Lower leg skin (tissue), 3 donors: ENCODE measurements around the gene GALE.

Experiments used
- POLR2A ChIP-seq, 2 donors: fragments of 450-650 bp; IDR thresholded peaks; one replicate each; pipeline ENCODE4 v1.6.1; 2016 to 2017; ENCODE audit warnings: antibody characterized with exemption in 2 of 2, mild to moderate bottlenecking in 1 of 2, moderate library complexity in 1 of 2
- TF ChIP-seq, protein P1 (sequence below), 3 donors: fragments of 450-650 bp; IDR thresholded peaks; one replicate each; pipeline ENCODE4 v1.5.1; 2016; ENCODE audit warnings: antibody characterized with exemption in 3 of 3, mild to moderate bottlenecking in 3 of 3, moderate library complexity in 2 of 3

DNA sequence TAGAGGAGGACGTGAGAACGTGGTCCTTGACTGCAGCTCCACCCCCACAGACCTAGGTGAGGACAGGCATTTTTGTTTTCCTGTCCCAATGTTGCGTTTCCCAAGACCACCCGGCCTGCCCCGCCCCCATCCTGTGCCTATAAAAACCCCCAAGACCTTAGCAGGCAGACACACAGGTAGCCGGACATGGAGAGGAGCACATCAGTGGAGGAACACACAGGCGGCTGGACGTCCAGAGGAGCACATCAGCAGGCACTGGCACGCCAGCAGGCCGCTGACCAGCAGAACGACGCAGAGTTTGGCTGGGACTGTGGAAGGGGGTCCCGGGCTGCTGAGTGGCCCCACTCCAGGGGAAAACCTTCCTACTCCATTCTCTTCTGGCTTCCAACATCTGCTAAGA lies 37.4 kb upstream of the GALE start:
- TF ChIP-seq POLR2A (IDR thresholded peaks at IDR 0.05), result no peak
- TF ChIP-seq, protein P1, sequence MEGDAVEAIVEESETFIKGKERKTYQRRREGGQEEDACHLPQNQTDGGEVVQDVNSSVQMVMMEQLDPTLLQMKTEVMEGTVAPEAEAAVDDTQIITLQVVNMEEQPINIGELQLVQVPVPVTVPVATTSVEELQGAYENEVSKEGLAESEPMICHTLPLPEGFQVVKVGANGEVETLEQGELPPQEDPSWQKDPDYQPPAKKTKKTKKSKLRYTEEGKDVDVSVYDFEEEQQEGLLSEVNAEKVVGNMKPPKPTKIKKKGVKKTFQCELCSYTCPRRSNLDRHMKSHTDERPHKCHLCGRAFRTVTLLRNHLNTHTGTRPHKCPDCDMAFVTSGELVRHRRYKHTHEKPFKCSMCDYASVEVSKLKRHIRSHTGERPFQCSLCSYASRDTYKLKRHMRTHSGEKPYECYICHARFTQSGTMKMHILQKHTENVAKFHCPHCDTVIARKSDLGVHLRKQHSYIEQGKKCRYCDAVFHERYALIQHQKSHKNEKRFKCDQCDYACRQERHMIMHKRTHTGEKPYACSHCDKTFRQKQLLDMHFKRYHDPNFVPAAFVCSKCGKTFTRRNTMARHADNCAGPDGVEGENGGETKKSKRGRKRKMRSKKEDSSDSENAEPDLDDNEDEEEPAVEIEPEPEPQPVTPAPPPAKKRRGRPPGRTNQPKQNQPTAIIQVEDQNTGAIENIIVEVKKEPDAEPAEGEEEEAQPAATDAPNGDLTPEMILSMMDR (IDR thresholded peaks at IDR 0.05), result no peak
